NCI-H2107 treated with DMSO at 0.1 percent for 48 hours (cell line): ENCODE results near the gene NDUFA9.

ENCODE experiments used
- DNase-seq: peaks from one replicate; lab custom pipeline; 2025; ENCODE audit not compliant: unreplicated experiment; lab: John Stamatoyannopoulos, UW

NDUFA9 gene

GRCh38 chr12:4690760-4691159 lies 41.8 kb downstream of the NDUFA9 start:
- DNase-seq = no peak
